CD4-positive, alpha-beta memory T cell (primary cell): ENCODE measurements around the gene RTN4R. TPM values are rescaled to one million over a fixed set of nuclear protein-coding genes. Genes with fewer than 3 reads are reported as not detected.
"Not testable (repeated sequence)": the region's sequence is repeated elsewhere in the genome, so short reads cannot be mapped to it uniquely, and the experiment has no call there.

Experiments
- CTCF ChIA-PET: fragments of 350-600 bp; sonication (Branson Sonifier 250); formaldehyde crosslinking; loops from one replicate; lab custom pipeline; 2021; ENCODE audit warnings: inconsistent platforms; ENCODE audit not compliant: partially characterized antibody; lab: Charles Lee
- POLR2A ChIA-PET: fragments of 350-600 bp; sonication (Branson Sonifier 250); formaldehyde crosslinking; loops from one replicate; lab custom pipeline; 2021; ENCODE audit not compliant: partially characterized antibody; lab: Charles Lee
- DNase-seq, 5 donors: peaks; one replicate each; pipeline versions ENCODE4 v3.0.0 to v3.0.0-alpha.2; 2020 to 2022; ENCODE audit warnings: mixed read lengths in 1 of 5
- H3K27ac ChIP-seq: one replicate; pipeline ENCODE4 v1.7.0; 2013; ENCODE audit warnings: low read depth, low read length
- H3K27me3 ChIP-seq: 2 replicates; pipeline ENCODE4 v1.7.0; 2013; ENCODE audit warnings: mild to moderate bottlenecking, low read length, moderate library complexity; ENCODE audit not compliant: insufficient read depth
- H3K36me3 ChIP-seq: 2 replicates; pipeline ENCODE4 v1.7.0; 2013; ENCODE audit warnings: mild to moderate bottlenecking, low read length, moderate library complexity; ENCODE audit not compliant: insufficient read depth
- H3K4me1 ChIP-seq: 2 replicates; pipeline ENCODE4 v1.7.0; 2013; ENCODE audit warnings: mild to moderate bottlenecking, low read length, moderate library complexity; ENCODE audit not compliant: insufficient read depth
- H3K4me3 ChIP-seq, 2 donors: one replicate each; pipeline ENCODE4 v1.7.0; 2013; ENCODE audit warnings: low read length in 2 of 2, mild to moderate bottlenecking in 1 of 2
- H3K9me3 ChIP-seq, 2 donors: one replicate each; pipeline ENCODE4 v1.7.0; 2013; ENCODE audit warnings: low read length in 2 of 2, control low read depth in 1 of 2; ENCODE audit not compliant: control insufficient read depth in 1 of 2
- H3K27ac Mint-ChIP-seq, 7 donors: one replicate each; pipeline ENCODE4 v1.8.0; 2020 to 2021; ENCODE audit warnings: mixed read lengths in 7 of 7, mild to moderate bottlenecking in 6 of 7, inconsistent platforms in 3 of 7, moderate library complexity in 3 of 7
- H3K27me3 Mint-ChIP-seq, 2 donors: one replicate each; pipeline ENCODE4 v1.8.0; 2020 to 2021; ENCODE audit warnings: mixed read lengths in 2 of 2
- H3K36me3 Mint-ChIP-seq, 2 donors: one replicate each; pipeline ENCODE4 v1.8.0; 2020 to 2021; ENCODE audit warnings: mixed read lengths in 2 of 2, inconsistent platforms in 1 of 2, mild to moderate bottlenecking in 1 of 2
- H3K4me1 Mint-ChIP-seq, 4 donors: one replicate each; pipeline ENCODE4 v1.8.0; 2020 to 2021; ENCODE audit warnings: mixed read lengths in 4 of 4, mild to moderate bottlenecking in 1 of 4
- H3K4me3 Mint-ChIP-seq, 8 donors: one replicate each; pipeline ENCODE4 v1.8.0; 2020 to 2021; ENCODE audit warnings: mixed read lengths in 8 of 8, mild to moderate bottlenecking in 7 of 8, moderate library complexity in 6 of 8, inconsistent platforms in 3 of 8
- H3K9me3 Mint-ChIP-seq, 8 donors: one replicate each; pipeline ENCODE4 v1.8.0; 2020 to 2021; ENCODE audit warnings: mixed read lengths in 8 of 8, mild to moderate bottlenecking in 5 of 8, inconsistent platforms in 3 of 8, moderate library complexity in 1 of 8
- intact Hi-C: fragments of 100-400 bp; cut with micrococcal nuclease; formaldehyde crosslinking; loops from one replicate; pipeline ENCODE4 v1.15.1; 2023
- polyA plus RNA-seq, 2 donors: library from polyadenylated mRNA; unstranded; fragments of 300-500 nt; fragmentation: Illumina TruSeq; gene quantifications; one replicate each; pipeline ENCODE4 v1.2.3, GENCODE V29; 2021
- total RNA-seq, 2 experiments: library from RNA; stranded (reverse); gene quantifications; one replicate each; pipeline ENCODE4 v1.2.3, GENCODE V29; 2021

Gene RTN4R
- total and polyA plus RNA-seq, 4 experiments from 2014 or later = 1.7 to 6.3 (median 2.4) TPM

- Mint-ChIP-seq H3K27ac (no peak overlapping the region), H3K36me3 (no peaks in the 10 kb centered on the region), H3K4me3 (peak overlapping the region in 5 of 8 donors; percentile 15 to 79 (median 24)), H3K27me3 (peaks cover 0 to 1% of the 10 kb centered on the region in 2 donors), H3K9me3 (peaks cover 0 to 1% (median 0%) of the 10 kb centered on the region in 8 donors), H3K4me1 (peaks cover 0 to 12% (median 6%) of the 10 kb centered on the region in 4 donors)
- no peaks in the 10 kb centered on the region for H3K27me3 ChIP-seq
- CTCF ChIA-PET = no interaction called here
- POLR2A ChIA-PET = no interaction called here
- H3K27ac ChIP-seq = no peak overlapping the region
- H3K4me1 ChIP-seq = peaks cover 8% of the 10 kb centered on the region
- peak in 1 of 5 donors; percentile 14 for DNase-seq
- H3K4me3 ChIP-seq = no peak overlapping the region
- no peaks in the 10 kb centered on the region for H3K36me3 ChIP-seq
- intact Hi-C loops = loop anchor here (1.0 to 2.0 kb wide), 3 partner anchors 29 to 297 kb away; no protein-coding TSS in a partner anchor
- H3K9me3 ChIP-seq = no peaks in the 10 kb centered on the region
Measured at GRCh38 chr22:20267441-20268278, 458 bp downstream of the RTN4R start.

GRCh38 chr22:20266667-20267440 is 1.3 kb downstream of the RTN4R start:
- H3K4me3 Mint-ChIP-seq = peak overlapping the region; percentile 51 to 79 (median 73)
- H3K36me3 Mint-ChIP-seq, H3K36me3 ChIP-seq, CTCF ChIA-PET, POLR2A ChIA-PET, H3K4me3 ChIP-seq, H3K27ac ChIP-seq, H3K27me3 ChIP-seq, H3K9me3 Mint-ChIP-seq, intact Hi-C loops, H3K4me1 ChIP-seq, H3K9me3 ChIP-seq, H3K27me3 Mint-ChIP-seq: not testable (repeated sequence)
- peak overlapping the region in 2 of 7 donors; percentile 74 to 89 for H3K27ac Mint-ChIP-seq
- H3K4me1 Mint-ChIP-seq = peaks cover 0 to 12% (median 6%) of the 10 kb centered on the region in 4 donors
- peak in 1 of 5 donors; percentile 25 for DNase-seq

GRCh38 chr22:20265772-20266666 is 2.1 kb downstream of the RTN4R start:
- H3K27ac Mint-ChIP-seq, CTCF ChIA-PET, H3K27me3 ChIP-seq, H3K4me3 ChIP-seq, H3K27me3 Mint-ChIP-seq, POLR2A ChIA-PET, H3K36me3 ChIP-seq, H3K9me3 ChIP-seq, H3K4me1 ChIP-seq, H3K27ac ChIP-seq, intact Hi-C loops, H3K9me3 Mint-ChIP-seq, H3K36me3 Mint-ChIP-seq: not testable (repeated sequence)
- Mint-ChIP-seq H3K4me3 (peak overlapping the region in 6 of 8 donors; percentile 31 to 79 (median 62)), H3K4me1 (peaks cover 0 to 12% (median 6%) of the 10 kb centered on the region in 4 donors)
- peak in 1 of 5 donors; percentile 31 for DNase-seq

GRCh38 chr22:20264614-20265452 is 3.3 kb downstream of the RTN4R start:
- no peaks in the 10 kb centered on the region for H3K36me3 Mint-ChIP-seq
- H3K27me3 ChIP-seq = no peaks in the 10 kb centered on the region
- H3K27ac Mint-ChIP-seq = peak overlapping the region in 1 of 7 donors; percentile 23
- H3K4me1 ChIP-seq = peaks cover 8% of the 10 kb centered on the region
- peaks cover 0 to 1% (median 0%) of the 10 kb centered on the region in 8 donors for H3K9me3 Mint-ChIP-seq
- DNase-seq = peak in 1 of 5 donors; percentile 30
- ChIA-PET POLR2A (no interaction called here), CTCF (no interaction called here)
- H3K9me3 ChIP-seq = no peaks in the 10 kb centered on the region
- H3K36me3 ChIP-seq = no peaks in the 10 kb centered on the region
- no peak overlapping the region for H3K4me3 ChIP-seq
- H3K4me3 Mint-ChIP-seq = peak overlapping the region in 2 of 8 donors; percentile 4 to 7
- intact Hi-C loops = no loop called here
- H3K27ac ChIP-seq = no peak overlapping the region
- peaks cover 0 to 1% of the 10 kb centered on the region in 2 donors for H3K27me3 Mint-ChIP-seq
- peaks cover 0 to 12% (median 6%) of the 10 kb centered on the region in 4 donors for H3K4me1 Mint-ChIP-seq

- H3K4me3 Mint-ChIP-seq = peak overlapping the region in 1 of 8 donors; percentile 48
- H3K9me3 ChIP-seq, H3K4me1 ChIP-seq, H3K9me3 Mint-ChIP-seq, POLR2A ChIA-PET, H3K36me3 Mint-ChIP-seq, H3K36me3 ChIP-seq, H3K27me3 Mint-ChIP-seq, DNase-seq, H3K27me3 ChIP-seq, H3K27ac ChIP-seq, H3K4me3 ChIP-seq, intact Hi-C loops, CTCF ChIA-PET: not testable (repeated sequence)
- H3K27ac Mint-ChIP-seq = peak overlapping the region in 1 of 7 donors; percentile 23
- H3K4me1 Mint-ChIP-seq = peaks cover 0 to 12% (median 4%) of the 10 kb centered on the region in 4 donors
Measured at GRCh38 chr22:20263404-20264281, 4.5 kb downstream of the RTN4R start.
